NCI-H226 (cell line): Measurements from ENCODE around the gene FLNB.

Experiments
- DNase-seq: peaks from one replicate; pipeline ENCODE4 v3.0.0-alpha.2; 2015

Gene FLNB

DNA sequence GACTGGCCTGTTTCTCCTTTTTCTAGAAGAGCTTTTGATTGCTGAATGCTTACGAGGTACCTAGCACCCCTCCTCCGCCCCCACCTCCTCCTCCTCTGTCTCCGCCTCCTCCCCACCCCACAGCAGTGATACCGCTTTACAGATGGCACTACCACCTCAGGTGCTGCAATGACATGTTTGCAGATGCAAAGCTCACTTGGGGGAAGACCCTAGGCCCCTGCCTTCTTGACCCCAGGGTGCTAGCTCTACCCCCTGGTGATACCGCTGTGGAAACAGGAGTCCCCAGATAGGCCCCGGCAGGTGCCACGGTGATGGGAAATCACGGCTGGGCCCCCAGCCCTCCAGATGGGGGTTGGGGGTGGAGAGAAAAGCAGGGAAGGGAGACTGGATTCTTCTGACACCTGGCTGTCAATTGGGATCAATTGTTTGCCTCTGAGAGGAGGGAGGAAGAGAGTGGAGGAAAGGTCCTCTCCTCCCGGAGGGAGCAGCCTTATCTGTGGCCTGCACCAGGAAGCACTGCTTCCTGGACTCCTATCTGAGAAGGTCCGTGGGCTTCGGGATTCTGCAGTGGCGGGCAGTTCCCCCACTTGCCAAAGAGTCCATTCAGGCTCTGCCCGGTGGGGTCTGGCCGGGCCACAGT is 164.9 kb downstream of the FLNB start:
- DNase-seq = no peak

DNA sequence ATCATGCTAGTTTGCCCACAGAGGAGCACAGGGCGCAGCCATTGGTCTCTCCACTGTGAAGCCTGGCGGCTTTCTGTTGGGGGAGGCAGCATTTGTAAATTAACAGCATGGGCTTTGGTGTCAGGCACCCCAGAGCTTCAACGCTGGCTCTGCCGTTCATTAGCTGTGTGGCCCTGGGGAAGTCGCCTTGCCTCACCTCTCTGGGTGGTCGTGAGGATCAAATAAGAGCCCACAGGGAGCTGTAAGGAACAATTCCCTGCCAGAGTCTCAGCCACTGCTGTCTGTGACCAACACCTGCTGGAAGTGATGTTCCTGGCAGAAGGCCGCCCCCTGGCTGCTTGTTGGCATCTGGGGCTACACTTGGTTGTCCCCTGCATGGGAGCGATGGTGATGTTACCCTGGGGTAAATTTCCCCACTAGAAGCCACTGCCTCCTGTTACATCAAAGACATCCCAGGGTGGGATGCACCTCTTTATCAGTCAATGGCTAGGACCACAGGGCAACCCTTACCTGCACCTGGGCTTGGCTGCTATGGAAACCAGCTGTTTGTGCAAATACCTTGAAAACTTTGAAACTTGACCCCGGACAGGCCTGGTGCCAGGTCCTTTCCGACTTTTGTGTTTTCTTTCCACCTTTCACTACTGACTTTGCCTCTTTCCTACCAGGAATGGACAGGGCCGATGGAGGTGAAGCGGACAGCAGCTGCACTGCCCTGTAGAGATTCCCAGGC is 165.6 kb downstream of the FLNB start:
- DNase-seq = no peak

DNA sequence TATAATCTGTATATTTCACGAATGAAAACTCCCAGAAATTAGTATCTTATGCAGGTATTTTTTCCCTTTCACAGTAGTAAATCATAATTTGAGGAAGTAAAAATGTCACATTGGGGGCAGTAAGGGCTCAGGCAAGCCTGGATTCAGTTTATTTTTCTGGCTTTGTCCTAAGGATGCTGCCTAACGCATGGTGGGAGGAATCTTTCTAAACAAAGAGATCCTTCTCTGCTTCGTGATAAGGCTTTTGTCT is 166.9 kb downstream of the FLNB start:
- no peak for DNase-seq

DNA sequence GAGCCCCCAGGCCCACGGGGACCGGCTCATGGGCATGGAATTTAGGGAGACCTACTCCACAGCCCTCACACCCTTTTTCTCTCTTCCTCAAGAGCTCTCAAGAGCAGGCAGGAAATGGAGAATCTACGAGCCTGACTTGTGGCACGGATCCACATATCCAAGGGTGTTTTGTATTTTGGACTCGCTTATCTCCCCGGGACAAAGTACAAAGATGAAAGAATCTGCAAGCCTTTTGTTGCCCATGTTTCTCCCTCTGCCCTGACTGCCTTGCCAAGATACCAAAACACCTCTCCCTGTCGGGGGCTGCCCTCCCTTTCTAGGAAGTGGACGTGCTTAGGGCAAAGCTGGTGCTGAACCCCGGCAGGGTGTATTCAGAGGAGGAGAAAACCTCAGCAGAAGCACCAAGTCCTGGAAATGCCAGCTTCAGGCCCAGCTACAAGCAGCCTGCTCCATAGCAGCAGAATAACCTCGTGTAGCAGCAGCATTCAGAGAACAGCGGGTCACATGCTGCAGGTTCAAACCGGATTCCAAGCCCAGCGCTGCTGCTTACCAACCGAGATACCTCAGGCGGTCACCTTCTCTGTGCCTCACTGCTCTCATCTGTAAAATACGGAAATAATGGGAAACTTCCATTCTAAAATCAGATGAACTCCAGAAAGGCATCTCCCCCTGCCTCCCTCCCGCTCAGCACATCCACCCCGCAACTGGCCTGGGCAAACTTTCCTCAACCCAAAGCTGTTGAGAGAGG is 167.4 kb downstream of the FLNB start:
- DNase-seq = peak; percentile 75

DNA sequence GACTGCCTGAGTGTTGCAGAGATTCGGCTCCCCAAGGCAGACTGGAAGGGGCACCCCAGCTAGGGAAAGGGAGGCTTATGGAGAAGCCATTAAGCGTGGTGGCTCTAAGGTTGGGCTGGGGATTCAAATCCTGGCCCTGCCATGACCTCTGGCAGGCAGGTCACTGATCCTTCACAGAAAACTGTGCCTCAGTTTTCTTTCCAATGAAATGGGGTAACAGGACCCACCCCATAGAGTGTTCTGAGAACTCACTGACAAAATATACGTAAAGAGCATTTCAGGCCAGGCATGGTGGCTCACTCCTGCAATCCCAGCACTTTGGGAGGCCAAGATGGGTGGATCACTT is 167.9 kb downstream of the FLNB start:
- no peak for DNase-seq

DNA sequence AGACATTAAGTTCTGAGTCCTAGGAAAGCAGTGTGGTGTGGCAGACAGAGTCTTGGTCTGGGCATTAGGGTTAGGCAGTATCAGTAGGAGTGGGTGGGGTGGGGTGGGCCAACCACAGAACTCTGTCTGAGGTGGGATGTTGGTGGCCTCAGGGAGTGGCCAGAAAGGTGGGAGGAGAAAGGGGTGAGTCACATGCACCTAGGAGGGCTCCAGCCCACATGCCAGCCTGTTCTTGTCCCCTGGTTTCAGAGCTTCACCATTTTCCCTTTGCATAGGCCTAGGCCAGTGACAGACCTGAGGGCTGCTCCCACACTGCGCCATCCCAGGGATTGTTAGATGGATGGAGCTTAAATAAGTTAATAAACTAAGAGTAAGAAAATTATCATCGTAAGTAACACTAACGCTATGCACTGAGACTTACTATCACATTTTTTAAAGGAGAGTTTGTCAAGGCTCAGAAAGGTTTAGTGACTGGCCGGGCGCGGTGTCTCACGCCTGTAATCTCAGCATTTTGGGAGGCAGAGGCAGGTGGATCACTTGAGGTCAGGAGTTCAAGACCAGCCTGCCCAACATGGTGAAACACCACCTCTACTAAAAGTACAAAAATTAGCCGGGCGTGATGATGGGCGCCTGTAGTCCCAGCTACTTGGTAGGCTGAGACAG is 168.7 kb downstream of the FLNB start:
- no peak for DNase-seq

DNA sequence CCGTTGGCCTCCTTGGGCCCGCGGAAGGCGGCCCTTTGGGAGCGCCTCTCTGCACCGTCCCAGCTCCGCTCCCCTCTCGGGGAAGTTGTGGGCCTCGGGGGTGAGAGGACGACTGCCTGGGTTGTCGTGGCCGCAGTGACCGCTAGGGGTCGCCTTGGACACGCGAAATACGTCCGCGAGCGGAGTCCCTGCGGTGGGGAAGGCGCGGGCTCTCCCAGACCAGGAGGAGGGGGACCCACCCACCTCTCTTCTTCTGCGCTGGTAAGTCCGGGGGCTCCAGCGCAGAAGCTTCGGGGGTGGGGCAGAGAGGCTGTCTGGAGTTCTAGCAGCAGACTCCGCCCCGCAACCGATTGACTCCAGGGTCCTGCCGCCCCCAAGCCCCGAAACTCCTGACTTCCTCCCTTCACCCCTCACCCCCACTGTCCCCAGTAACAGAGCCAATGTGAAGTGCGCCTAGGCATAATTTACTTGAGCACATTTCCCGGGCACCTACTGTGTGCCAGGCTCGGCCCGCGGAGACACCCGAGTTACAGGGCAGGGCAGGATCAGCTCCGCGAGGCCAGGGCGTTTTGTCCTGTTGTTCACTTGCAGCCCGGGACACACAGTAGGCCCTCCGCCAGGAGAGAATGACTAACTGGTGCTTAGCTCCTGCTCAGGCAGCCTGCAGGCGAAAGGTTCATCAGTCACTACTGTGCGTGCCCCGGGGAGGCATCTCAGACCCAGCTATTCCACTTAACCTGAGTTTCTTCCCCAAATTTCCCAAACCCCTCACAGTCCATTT is 169.7 kb downstream of the FLNB start:
- peak; percentile 52 for DNase-seq

DNA sequence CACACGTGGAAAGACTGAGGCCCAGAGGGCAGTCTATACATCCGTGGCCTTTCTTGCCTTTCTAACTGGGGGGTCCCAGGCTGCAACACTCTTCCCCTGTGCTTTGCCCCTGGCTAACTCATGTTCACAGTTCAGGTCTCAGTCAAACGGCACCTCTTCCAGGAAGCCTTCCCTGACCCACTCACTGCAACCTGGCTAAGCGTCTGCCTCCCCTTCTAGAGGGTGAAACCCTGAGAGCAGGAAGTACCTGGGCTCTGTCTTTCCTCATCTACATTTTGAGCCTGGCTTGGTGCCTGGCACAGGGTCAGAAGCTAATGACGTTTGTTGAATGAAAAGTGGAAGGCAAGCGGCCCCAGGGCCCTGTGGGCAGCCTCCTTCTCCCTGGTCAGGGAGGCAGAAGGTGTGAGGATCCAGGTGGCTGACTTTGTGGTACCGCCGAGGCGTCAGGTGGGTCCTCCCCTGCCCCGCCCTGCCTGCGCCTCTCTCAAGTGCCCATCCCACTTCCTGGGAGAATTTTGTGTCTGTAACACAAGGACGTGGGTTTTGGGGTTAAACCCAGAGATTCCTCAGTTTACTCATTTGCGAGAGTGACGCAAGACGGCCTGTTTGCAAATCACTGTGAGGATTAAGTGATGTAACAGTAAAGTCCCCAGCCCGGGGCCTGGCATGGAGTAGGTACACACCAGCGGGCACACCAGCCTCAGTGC is 170.5 kb downstream of the FLNB start:
- DNase-seq = no peak

DNA sequence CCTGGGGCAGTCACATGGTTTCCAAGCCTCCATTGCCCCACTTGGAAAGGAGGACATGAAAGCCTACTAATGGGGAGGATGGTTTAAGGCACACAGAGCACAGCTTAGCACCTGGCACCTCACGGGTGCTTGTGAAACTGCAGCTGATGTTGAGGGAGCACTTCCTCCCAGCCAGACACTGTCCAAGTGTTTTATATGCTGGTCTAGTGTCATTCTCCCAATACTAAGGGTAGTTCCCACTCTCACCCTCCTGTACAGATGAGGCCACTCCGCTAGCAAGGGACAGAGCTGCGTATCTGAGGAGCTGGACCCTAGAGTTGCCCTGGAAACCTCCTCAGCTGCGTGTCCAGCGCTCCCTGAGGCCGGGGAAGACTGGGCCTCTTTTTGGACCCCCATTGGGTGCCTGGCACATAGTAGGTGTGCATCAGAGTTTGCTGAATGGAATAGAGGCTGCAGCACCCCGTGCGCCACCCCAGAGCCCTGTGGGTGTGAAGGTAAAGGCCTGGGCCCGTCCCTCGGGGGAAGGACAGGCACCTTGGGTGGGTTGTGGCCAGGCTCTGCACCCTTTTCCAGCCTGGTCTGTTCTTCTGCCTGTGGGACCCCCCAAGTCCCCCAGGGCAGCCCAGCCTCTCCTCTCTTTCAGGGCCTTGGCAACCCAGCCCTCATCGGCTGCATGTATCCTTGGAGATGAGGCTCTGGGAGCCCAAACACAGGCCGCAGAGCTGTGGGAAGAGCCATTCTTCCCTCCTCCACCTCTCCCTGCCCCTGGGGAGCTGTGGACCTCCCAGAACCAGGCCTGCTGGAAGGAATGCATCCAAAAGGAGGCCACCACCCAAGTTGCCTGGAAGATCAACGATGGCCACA is 171.2 kb downstream of the FLNB start:
- DNase-seq = no peak

DNA sequence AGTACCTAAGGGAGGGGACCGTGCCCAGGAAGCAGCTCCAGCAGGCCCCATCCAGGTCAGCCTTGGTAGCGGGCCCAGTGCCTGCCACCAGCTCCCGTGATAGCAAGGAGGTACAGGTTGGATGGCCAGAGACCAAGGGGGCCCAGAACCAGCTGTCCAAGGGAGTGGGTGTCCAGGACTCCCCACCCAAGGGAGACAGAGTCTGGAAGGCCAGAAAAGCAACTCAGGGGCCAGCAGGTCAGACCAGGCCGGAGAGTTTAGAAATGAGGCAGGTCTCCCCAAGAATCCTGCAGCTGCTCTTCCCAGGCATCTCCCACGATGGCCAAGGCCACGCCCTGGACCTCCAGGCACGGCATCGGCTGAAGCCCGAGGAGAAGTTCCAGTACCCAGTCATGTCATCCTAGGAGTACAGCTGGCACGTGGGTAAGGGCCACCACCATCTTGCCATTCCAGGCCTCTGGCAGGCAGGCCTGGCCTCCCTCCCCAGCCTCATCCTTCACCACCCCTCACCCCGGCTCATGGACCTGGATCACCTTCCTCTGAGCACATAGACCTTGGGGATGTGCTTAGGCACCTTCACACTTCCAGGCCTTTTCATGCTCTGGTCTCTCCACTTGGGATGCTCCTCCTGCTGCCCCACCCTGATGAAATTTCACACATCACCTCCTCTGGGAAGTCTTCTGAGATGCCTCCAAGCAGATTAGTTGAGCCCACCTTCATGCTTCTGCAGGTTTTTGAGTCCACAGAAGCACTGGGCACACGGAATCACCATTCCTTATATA is 172.1 kb downstream of the FLNB start:
- no peak for DNase-seq

DNA sequence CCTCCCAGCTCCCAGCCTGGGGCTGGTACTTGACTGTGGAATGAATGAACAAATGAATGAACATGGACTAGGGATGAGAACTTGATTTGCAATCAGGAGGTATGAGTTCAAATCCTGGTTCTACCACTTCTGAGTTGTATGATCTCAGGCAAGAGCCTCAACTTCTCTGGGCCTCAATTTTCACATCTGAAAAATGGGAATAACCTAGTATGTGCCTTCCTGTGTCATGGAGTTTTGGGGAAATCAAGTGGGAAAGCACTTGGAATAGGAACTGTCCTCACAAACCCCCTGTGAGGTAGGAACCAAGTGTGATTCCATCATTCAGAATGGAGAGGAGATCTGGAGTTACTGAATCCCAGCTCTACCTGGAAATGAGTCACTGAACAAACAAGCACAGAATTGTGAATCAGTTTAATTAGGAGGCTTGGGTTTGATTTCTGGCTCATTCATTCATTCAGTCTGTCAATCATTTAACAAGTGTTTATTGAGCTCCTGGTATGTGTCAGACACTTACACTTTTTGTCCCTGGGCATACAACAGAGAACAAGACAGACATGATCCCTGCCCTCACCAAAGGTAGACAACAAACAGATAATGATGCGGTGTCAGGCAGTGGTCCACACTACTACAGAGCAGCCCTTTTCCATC is 172.8 kb downstream of the FLNB start:
- no peak for DNase-seq

DNA sequence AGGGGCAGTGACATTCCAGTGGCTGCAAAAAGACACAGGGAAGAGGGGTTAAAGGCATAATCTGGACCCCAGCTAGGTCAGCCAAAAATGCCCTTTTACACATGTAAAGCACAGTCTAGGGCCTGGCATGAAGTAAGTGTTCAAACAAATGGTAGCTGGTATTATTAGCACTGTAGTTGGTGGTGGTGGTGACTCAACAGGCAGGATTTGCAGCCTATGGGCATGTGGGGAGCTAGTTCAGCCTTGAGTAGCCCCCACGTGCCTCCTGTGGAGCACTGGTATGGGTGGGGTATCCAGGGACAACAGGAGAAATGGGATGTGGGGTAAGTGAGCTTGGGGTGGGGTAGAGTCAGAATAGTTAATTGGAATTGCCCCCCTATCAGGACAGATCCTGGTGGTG is 175.0 kb downstream of the FLNB start:
- DNase-seq = no peak

DNA sequence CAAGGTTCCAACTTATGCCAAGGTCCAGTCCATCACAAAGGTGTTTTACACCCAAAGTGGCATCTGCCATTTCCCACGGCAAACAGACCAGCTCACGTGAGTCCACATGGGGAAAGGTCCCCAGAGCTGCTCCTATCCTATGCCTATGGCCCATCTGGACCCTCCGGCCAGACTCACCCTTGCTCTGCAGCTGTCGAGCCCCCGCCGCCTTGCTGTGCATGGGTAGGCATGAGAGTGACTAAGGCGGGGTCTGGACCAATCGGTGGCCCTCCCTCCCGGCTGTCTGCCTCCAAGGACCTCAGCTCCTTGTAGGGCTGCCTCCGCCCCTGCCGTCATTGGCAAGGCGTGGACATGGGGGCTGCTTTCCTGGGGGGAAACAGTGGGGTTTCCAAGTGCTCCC is 175.7 kb downstream of the FLNB start:
- no peak for DNase-seq

DNA sequence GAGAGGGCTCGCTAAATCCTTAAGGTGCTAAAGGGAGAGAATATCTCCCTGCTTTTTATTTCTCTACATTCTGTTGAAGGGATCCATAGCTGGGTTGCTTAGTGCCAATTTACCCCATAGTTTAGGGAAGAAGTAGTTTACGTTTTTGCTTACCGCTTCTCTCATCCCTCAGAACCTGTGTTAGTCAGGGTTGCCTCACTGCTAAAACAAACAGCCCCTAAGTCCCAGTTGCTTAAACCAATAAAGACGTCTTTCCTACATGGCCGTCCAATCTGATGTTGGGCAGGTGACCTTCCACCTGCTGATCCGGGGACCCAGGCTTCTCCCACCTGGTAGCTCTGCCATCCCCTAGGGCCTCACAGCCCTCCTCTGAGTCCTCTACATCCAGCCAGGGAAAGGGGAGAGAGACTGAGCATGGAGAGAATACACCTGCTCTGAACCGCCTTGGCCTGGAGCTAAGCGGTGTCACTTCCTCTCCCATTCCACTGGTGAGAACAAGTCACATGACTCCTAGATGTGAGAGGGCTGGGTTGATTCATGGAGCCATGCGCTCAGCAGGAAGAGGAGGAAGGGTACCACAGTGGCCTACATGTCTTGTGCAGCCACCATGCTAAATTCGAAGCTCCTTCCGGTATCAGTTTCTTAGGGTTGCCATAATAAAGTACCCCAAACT is 176.2 kb downstream of the FLNB start:
- no peak for DNase-seq

DNA sequence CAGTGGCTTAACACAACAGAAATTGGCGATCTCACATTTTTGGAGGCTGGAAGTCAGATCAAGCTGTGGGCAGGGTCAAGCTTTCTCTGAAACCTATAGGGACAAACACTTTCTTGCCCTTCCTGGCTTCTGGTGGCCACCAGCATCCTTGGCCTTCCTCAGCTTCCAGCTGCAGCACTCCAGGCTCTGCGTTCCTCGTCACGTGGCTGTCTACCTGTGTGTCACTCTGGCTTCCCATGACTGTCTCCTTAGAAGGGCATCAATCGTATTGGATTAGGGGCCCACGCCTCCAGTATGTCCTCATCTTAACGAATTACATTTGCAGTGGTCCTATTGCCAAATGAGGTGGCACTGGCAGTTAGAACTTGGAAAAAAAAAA is 176.7 kb downstream of the FLNB start:
- no peak for DNase-seq

DNA sequence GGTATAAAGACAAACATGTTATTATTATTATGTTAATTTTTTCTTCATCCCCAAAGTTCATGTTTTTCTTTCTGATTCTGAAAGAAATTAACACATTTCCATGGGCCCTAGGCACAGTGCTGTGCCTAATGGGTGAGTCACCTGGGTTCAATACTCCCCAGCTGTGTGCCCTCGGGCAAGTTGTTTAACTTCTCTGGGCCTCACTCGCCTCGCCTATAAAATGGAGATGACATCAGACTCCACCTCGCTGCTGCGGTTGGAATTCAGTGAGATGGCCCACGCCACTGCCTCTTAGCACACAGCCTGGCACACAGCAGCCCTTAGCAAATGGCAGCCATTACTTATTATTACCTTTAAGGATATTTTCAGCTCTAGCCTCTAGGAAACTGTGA is 179.9 kb downstream of the FLNB start:
- no peak for DNase-seq

DNA sequence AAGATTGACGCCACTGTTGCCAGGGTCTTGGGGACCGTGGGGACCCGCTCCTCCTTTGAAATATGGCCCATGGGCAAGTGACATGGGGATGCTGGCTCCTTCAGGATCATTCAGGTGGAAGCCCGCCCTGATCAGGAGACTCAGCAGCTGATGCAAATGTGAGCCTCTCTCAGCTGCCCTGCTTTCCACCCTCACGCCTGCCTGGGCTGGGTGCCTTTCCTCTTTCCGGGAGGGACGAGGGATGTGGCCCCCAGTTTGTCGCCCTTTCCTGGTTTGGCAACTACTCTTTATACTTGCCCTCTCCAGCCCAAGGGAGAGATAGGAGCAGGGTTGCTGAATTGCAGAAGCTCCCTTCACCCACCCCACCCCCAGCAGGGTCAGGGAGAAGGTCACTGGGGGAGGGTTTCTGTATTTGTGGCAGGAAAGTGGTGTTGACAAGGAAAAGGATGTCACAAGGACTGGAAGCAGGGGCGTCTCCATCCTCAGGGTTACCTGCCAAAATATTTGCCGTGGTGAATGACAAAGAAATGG is 180.8 kb downstream of the FLNB start:
- DNase-seq = no peak

DNA sequence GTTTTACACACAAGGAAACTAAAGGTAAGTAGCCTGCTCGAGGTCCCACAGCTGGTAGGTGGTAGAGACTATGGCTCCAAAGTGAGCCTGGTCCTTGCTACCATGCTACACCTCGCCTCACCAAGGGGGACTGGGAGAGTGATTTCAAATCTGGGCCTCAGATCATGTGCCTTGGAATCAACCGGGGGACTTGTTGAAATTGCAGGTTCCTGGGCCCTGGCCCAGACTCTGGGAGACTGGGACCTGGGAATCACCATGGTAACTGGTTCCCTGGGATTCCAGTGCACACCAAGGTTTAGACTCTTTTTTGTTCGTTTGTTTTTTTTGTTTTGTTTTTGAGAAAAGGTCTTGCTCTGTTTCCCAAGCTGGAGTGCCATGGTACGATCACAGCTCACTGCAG is 181.5 kb downstream of the FLNB start:
- DNase-seq = no peak

DNA sequence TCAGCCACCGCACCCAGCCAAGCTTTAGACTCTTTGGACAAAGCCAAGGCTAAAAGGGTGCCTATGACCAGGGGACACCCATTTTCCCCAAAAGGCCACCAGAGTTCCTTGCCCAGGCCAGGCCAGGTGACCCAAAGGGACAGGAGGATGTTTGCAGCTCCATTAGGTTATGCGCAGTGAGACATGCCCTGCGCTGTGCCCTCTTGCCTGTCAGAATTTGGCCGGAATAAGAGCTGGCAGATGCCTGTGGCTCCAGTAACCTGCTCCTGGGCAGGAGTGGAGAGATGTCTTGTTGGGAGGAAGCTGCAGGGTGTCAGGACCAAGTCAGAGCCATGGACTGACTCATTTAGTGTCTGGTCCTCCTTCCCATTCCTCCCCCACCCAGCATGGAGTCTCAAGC is 182.1 kb downstream of the FLNB start:
- DNase-seq = no peak
